Activated naive CD4-positive, alpha-beta T cell treated with anti-CD3 and anti-CD28 coated beads, Interleukin-2, amount 50 U/mL, for 16 hours (primary cell): ENCODE data around the gene KRTAP3-3.

Experiments
- DNase-seq: peaks from one replicate; pipeline ENCODE4 v3.0.0-alpha.2; 2020

KRTAP3-3 gene

GRCh38 chr17:40956401-40957254, 37.3 kb downstream of the KRTAP3-3 start:
- no peak for DNase-seq

DNA sequence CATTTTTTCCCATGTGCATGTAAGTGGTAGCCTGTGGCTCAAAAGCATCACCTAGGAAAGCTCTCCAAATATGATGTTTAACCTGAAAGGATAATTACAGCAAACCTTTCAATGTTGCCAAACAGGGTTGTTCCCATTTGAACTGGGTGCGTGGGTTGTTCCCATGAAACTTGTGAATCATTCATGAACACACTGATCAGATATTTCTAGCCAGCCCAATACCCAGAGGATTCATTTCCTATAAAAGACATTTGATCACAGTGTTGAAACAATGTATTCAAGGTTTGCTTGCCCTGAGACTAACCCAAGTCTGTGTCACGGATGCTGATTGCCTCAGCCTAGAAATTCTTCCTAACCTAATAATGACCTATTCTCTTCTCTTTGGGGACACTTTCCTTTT, 40.1 kb downstream of the KRTAP3-3 start:
- no peak for DNase-seq

DNA sequence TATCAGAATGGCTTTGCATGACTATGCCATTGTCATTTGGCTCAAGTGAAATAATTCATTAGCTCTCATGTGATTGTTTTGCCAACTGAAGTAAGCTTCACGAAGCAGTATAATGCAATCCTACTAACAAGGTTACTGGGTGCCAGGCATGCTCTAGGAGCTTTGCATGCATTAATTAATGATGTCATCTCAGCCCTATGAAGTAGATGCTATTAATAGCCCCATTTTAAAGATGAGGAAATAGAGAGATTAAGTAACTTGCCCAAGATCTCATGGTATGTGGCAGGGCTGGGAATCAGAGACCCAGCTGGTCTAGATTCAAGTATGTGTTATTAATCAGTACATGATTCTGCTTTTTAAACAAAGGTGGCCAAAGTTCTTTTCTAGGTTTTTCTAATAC, 41.3 kb downstream of the KRTAP3-3 start:
- no peak for DNase-seq

DNA sequence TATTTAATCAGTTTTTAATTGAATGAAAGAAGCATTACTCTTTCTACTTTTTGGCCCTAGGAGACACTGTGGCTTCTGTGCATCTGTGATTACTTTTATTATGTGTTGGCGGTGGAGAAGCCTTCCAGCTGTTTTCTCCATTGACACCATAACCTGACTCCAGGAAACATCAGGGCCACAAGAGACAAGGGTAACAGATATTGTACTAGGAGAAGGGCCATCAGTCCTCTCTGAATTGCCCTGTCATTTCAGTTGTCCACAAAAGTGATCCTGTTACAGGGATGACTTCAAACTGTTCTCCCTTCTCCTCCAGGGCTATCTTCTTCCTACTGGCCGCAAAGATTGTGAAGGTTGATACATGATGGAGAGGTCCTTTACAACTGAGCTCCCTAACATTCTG, 41.8 kb downstream of the KRTAP3-3 start:
- no peak for DNase-seq

DNA sequence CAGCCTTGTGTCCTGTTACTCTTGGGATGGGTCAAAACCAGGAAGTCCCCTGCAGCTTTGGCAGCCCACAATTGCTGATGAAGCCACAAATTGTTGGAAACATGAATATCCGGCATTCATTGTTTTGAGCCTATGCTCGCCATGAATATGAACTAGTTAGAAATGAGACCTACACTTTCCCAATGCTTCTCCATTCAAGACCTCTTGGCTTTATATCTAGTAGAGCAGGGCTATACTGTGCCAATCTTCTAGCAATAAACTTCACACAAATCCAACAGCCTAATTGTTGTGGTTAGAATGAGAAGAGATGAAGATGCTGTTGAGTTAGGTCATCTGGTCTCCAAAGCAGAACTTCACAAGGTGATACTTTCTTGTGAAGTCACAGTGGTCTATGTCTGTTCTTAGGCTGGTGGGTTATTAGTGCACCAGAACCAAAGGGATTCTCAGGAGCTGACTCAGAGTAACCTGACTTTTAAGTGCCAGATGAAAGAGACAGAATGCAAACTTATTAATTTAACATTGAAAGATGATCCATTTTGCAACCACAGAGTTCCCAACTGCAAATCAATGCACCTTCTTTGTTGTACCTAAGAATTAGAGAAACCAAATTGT, 42.8 kb downstream of the KRTAP3-3 start:
- DNase-seq = no peak

DNA sequence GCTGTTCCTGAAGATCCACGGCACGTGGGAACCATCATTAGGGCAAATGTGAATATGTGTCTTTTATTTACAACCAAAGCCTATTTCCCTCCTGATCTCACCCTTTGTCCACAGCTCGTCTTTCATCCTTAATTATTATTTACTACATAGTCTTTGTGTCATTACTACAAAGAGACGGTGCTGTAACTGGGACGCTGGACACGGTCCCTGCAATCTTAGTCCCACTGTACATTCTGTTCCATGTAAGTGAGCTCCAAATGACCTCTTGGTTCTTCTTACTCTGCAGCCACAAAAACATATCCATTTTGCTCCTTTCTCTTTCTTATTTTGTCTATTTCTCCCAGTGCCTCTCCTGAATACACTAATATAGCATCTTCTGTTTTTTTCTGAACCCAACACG, 43.8 kb downstream of the KRTAP3-3 start:
- DNase-seq = no peak

DNA sequence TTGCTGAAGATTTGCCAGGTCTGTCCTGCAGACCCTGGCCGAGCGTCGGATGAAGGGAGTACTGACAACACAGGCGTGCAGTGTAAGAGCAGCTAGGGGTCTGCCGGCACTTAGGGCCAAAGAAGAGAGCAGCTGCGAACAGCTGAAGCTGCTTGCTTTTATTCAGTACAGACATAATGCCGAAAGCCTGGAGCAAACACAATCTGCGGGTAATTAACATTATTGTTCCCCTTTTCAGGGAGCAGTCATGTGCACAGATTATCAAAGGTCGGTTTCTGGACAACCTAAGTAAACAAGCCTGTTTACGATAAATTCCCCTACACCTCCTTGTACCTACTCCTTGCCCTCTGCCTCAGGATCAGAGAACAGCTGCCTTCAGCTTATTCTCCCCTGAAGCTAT, 44.5 kb downstream of the KRTAP3-3 start:
- no peak for DNase-seq

DNA sequence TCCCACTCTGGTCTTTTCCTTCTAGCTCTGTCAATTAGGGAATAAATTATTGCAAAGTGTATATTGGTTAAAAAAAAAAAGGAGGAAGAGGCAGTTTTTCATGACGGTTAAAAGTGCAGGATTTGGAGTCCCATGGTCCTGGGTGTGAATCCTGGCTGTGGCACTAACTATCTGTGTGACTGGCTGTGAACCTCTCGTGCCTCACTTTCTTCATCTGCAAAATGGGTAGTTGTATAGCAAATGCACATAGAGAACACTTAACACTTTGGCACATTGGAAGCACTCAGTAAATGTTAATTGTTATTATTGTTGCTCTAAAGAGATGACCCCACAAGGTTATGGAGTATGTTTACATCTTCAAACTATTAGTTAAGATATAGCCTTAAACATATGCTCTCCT, 46.0 kb downstream of the KRTAP3-3 start:
- no peak for DNase-seq

DNA sequence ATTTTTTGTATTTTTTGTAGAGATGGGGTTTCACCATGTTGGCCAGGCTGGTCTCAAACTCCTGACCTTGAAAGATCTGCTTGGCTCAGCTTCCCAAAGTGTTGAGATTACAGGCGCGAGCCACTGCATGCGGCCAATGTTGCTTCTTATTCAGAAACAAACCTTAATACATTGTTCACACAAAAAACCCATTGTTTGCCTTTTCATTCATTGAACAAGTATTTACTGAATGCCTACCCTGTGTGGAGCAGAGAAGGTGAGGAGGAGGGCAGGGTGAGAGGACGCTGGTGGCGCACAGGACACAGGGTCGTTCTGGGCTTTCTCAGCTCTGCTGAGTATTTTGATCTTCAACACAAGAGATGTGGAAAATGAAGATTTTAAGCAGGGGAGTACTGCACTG, 48.5 kb downstream of the KRTAP3-3 start:
- DNase-seq = no peak

GRCh38 chr17:40944531-40944930, 49.4 kb downstream of the KRTAP3-3 start:
- DNase-seq = no peak
